GM12878 (cell line): ENCODE measurements around the gene IGFBP2. TPM values are rescaled to one million over a fixed set of nuclear protein-coding genes. Genes with fewer than 3 reads are reported as not detected.

ENCODE experiments used
- ATAC-seq: fragments of 200-7000 bp; cut with Tn5 transposase; 3 replicates; pipeline ENCODE4 v1.9.1; 2020; ENCODE audit warnings: mild to moderate bottlenecking, moderate library complexity
- BruUV-seq: library from RNA; stranded (reverse); fragments of 400-500 nt; replicated peaks from 2 replicates; lab custom pipeline; 2021; lab: Mats Ljungman, UMichigan
- CTCF ChIA-PET: fragments of 300-600 bp; sonication (Branson Sonifier 250); formaldehyde crosslinking; extraction: SDS; loops from one replicate; lab custom pipeline; 2021; ENCODE audit warnings: inconsistent platforms; lab: Yijun Ruan, JAX
- POLR2A ChIA-PET: fragments of 350-600 bp; formaldehyde crosslinking; extraction: SDS; loops from one replicate; lab custom pipeline; 2021; ENCODE audit warnings: inconsistent platforms; lab: Charles Lee
- RAD21 ChIA-PET: fragments of 300-600 bp; sonication (Branson Sonifier 250); formaldehyde crosslinking; loops from one replicate; lab custom pipeline; 2023; ENCODE audit warnings: antibody characterized with exemption; ENCODE audit not compliant: unreplicated experiment; lab: Charles Lee
- SMC1A ChIA-PET: fragments of 300-600 bp; sonication (Branson Sonifier 250); formaldehyde crosslinking; loops from one replicate; lab custom pipeline; 2023; ENCODE audit not compliant: unreplicated experiment, uncharacterized antibody; lab: Charles Lee
- DNase-seq: peaks from one replicate; pipeline ENCODE4 v3.0.0-alpha.2; 2011; ENCODE audit warnings: low read depth, low spot score
- FAIRE-seq: peaks from 3 replicates; lab custom pipeline; 2011; peaks lifted over from hg19 to GRCh38; lab: Jason Lieb, UNC
- H2AFZ ChIP-seq: 2 replicates; pipeline ENCODE4 v1.6.0; 2011; ENCODE audit warnings: low read depth, low read length, control low read depth; ENCODE audit not compliant: control insufficient read depth
- H3K27ac ChIP-seq: 2 replicates; pipeline ENCODE4 v1.5.1; 2011; ENCODE audit warnings: control low read depth; ENCODE audit not compliant: control insufficient read depth, insufficient read depth
- H3K27me3 ChIP-seq, 2 experiments: replicated peaks in 1 of 2; 2 replicates each; pipeline versions ENCODE4 v1.6.0 to v1.6.1; 2011; ENCODE audit warnings: low read length in 1 of 2; ENCODE audit not compliant: control insufficient read depth in 2 of 2, insufficient read depth in 2 of 2
- H3K36me3 ChIP-seq, 2 experiments: 2 replicates each; pipeline ENCODE4 v1.5.1; 2011; ENCODE audit warnings: low read length in 1 of 2; ENCODE audit not compliant: control insufficient read depth in 2 of 2, insufficient read depth in 2 of 2
- H3K4me1 ChIP-seq: 2 replicates; pipeline ENCODE4 v1.6.1; 2011; ENCODE audit warnings: mild to moderate bottlenecking, low read length, moderate library complexity, mixed read lengths; ENCODE audit not compliant: control insufficient read depth, insufficient read depth
- H3K4me2 ChIP-seq: 2 replicates; pipeline ENCODE4 v1.6.0; 2011; ENCODE audit warnings: control low read depth; ENCODE audit not compliant: control insufficient read depth, insufficient read depth
- H3K4me3 ChIP-seq: fragments of 200-600 bp; sonication (generic); 2 replicates; pipeline ENCODE4 v1.5.1; 2016
- H3K79me2 ChIP-seq: 2 replicates; pipeline ENCODE4 v1.6.0; 2011; ENCODE audit warnings: low read length; ENCODE audit not compliant: control insufficient read depth, insufficient read depth
- H3K9ac ChIP-seq: 2 replicates; pipeline ENCODE4 v1.8.0; 2011; ENCODE audit warnings: low read length, control low read depth, mixed read lengths; ENCODE audit not compliant: control insufficient read depth, insufficient read depth
- H3K9me3 ChIP-seq: replicated peaks from 3 replicates; pipeline ENCODE4 v1.5.1; 2011; ENCODE audit warnings: mild to moderate bottlenecking, low read length; ENCODE audit not compliant: control insufficient read depth, insufficient read depth
- H4K20me1 ChIP-seq: 2 replicates; pipeline ENCODE4 v1.6.0; 2011; ENCODE audit not compliant: control insufficient read depth, insufficient read depth
- HDAC2 ChIP-seq: fragments of 200-600 bp; sonication (generic); IDR thresholded peaks from 2 replicates; pipeline ENCODE4 v1.6.1; 2017
- MTA3 ChIP-seq: IDR thresholded peaks from 2 replicates; pipeline ENCODE4 v1.6.1; 2012; ENCODE audit warnings: low read length, inconsistent platforms, borderline replicate concordance
- PKNOX1 ChIP-seq: fragments of 450-650 bp; IDR thresholded peaks from 2 replicates; pipeline ENCODE4 v1.6.1; 2016; ENCODE audit warnings: mild to moderate bottlenecking
- SMAD1 ChIP-seq: fragments of 450-650 bp; IDR thresholded peaks from 2 replicates; pipeline ENCODE4 v1.6.1; 2018; ENCODE audit warnings: mild to moderate bottlenecking, low read depth; ENCODE audit not compliant: partially characterized antibody
- SREBF1 ChIP-seq: IDR thresholded peaks from 2 replicates; pipeline ENCODE4 v1.6.1; 2012; ENCODE audit warnings: mild to moderate bottlenecking, low read length
- STAT3 ChIP-seq: IDR thresholded peaks from 2 replicates; pipeline ENCODE4 v1.6.1; 2011; ENCODE audit warnings: low read depth, low read length, improper control_type of control experiment
- SUZ12 ChIP-seq: fragments of 200-600 bp; sonication (generic); IDR thresholded peaks from one replicate; pipeline ENCODE4 v1.6.1; 2018; ENCODE audit warnings: antibody characterized with exemption, mild to moderate bottlenecking; ENCODE audit not compliant: unreplicated experiment
- ZZZ3 ChIP-seq: IDR thresholded peaks from 2 replicates; pipeline ENCODE4 v1.6.1; 2011; ENCODE audit warnings: low read depth; ENCODE audit not compliant: control insufficient read depth, insufficient read length
- WGBS: methylation state at CpG from one replicate; pipeline ENCODE4 v1.1.6; 2016; ENCODE audit warnings: low lambda C conversion rate; ENCODE audit not compliant: insufficient replicate concordance, insufficient coverage; ENCODE audit errors: missing lambda C conversion rate; 5-methylcytosine and 5-hydroxymethylcytosine counted together
- in situ Hi-C: fragments of 300-500 bp; cut with MboI; formaldehyde crosslinking; loops from 9 replicates; pipeline ENCODE4 v1.14.3; 2018; ENCODE audit warnings: mixed read lengths
- intact Hi-C: fragments of 100-400 bp; cut with micrococcal nuclease; formaldehyde crosslinking; loops from one replicate; pipeline ENCODE4 v1.14.2; 2022; ENCODE audit not compliant: unreplicated experiment
- polyA plus RNA-seq, 11 experiments: library from polyadenylated mRNA; depleted of rRNA in 4 of 11; unstranded in 6 of 11; stranded (reverse) in 5 of 11; fragments of >200 nt; fragmentation: Nextera tagmentation in 4 of 11; fragmentation: Illumina TruSeq in 1 of 11; extraction: Ambion mirVana in 4 of 11; extraction: Trizol in 1 of 11; gene quantifications; 1 replicate in 1 of 11; 2 replicates in 10 of 11; pipeline versions ENCODE4 v1.2.1 to v1.2.3, GENCODE V29; 2011 to 2016; ENCODE audit warnings: inconsistent platforms in 2 of 11, missing spikeins in 2 of 11, low read depth in 1 of 11
- total RNA-seq, 4 experiments: library from RNA; depleted of rRNA in 3 of 4; stranded (reverse); fragments of >200 nt in 3 of 4; fragmentation: Illumina TruSeq in 1 of 4; extraction: Trizol in 1 of 4; gene quantifications; 2 replicates each; pipeline versions ENCODE4 v1.2.1 to v1.2.3, GENCODE V29; 2013 to 2021
- TF ChIP-seq, protein P1 (sequence below), 3 experiments: IDR thresholded peaks in 2 of 3; conservative IDR thresholded peaks in 1 of 3; 2 replicates each; pipeline ENCODE4 v1.5.1; 2011; ENCODE audit warnings: low read depth in 3 of 3, low read length in 3 of 3, mild to moderate bottlenecking in 3 of 3, control low read depth in 2 of 3, moderate library complexity in 2 of 3, inconsistent platforms in 1 of 3, mixed read lengths in 1 of 3; ENCODE audit not compliant: control insufficient read depth in 2 of 3, insufficient read depth in 1 of 3; ENCODE audit errors: extremely low read depth in 1 of 3

Gene IGFBP2
- total and polyA plus RNA-seq, 10 of the 15 experiments (the other 5 are each of a cell fraction or from before 2014, with no cell fraction given): 0.11 to 1.5 (median 0.38) TPM; not detected in 5

- Histone ChIP-seq H4K20me1 (no peaks in the 10 kb centered on the region), H2AFZ (no peak overlapping the region), H3K4me1 (no peaks in the 10 kb centered on the region), H3K27me3 (peaks cover 12 to 16% of the 10 kb centered on the region in 2 experiments), H3K79me2 (no peaks in the 10 kb centered on the region), H3K27ac (no peak overlapping the region)
- DNase-seq: no peak
- no peak for ATAC-seq
- TF ChIP-seq, protein P1, sequence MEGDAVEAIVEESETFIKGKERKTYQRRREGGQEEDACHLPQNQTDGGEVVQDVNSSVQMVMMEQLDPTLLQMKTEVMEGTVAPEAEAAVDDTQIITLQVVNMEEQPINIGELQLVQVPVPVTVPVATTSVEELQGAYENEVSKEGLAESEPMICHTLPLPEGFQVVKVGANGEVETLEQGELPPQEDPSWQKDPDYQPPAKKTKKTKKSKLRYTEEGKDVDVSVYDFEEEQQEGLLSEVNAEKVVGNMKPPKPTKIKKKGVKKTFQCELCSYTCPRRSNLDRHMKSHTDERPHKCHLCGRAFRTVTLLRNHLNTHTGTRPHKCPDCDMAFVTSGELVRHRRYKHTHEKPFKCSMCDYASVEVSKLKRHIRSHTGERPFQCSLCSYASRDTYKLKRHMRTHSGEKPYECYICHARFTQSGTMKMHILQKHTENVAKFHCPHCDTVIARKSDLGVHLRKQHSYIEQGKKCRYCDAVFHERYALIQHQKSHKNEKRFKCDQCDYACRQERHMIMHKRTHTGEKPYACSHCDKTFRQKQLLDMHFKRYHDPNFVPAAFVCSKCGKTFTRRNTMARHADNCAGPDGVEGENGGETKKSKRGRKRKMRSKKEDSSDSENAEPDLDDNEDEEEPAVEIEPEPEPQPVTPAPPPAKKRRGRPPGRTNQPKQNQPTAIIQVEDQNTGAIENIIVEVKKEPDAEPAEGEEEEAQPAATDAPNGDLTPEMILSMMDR (IDR thresholded peaks at IDR 0.05 in 2 of 3, conservative IDR thresholded peaks at IDR 0.05 in 1 of 3; ENCODE audit: control insufficient read depth in 2 of 3, extremely low read depth in 1 of 3, insufficient read depth in 1 of 3, low read depth in 3 of 3, low read length in 3 of 3): no peak
- TF ChIP-seq SUZ12: peak; percentile 56
- TF ChIP-seq, all 136 proteins: peak for 1
- ChIA-PET CTCF (no interaction called here), SMC1A (no interaction called here), RAD21 (no interaction called here), POLR2A (no interaction called here)
- 4% methylated on average over 9 of the region's 10 CpGs for WGBS
- Histone ChIP-seq H3K9ac (no peak overlapping the region), H3K4me3 (no peak overlapping the region), H3K36me3 (no peaks in the 10 kb centered on the region), H3K4me2 (no peak overlapping the region), H3K9me3 (no peaks in the 10 kb centered on the region)
- intact Hi-C loops (loop anchor here (10.0 kb wide), 1 partner anchor 530 kb away; no protein-coding TSS in a partner anchor), in situ Hi-C loops (no loop called here)
- BruUV-seq: no TSS peak
- FAIRE-seq: no peak
Measured at GRCh38 chr2:216694826-216695217, 61.6 kb downstream of the IGFBP2 start.

DNA sequence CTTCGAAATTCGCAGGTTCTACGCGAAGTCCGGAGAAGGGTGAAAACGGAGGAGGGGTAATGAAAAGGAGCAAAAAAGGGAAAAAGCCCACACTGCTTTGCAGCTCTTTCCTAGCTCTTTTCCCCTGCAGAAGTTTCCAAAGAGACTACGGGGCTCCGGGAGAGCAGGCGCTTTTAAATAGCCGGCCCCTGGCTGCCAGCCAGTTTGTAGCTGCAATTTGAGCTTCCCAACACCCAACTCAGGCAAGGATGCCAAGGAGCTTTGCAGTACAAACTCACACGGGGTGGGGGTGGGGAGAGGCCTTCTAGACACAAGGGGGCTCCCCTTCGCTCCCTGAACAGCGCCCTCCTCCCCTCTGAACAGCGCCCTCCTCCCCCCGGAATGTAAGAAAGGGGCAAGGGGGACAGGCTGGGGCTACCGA is 62.2 kb downstream of the IGFBP2 start, which contains the start of gene IGFBP5:
TSS of gene IGFBP5 (minus strand) at position 149 of the 421 bp plus-strand sequence. CDS start 774 bp downstream, outside the sequence.
- intact Hi-C loops (loop anchor here (10.0 kb wide), 1 partner anchor 529 kb away; no protein-coding TSS in a partner anchor), in situ Hi-C loops (no loop called here)
- 57% methylated on average over 13 of the region's 16 CpGs for WGBS
- ATAC-seq: no peak
- BruUV-seq: no TSS peak
- SMC1A ChIA-PET: no interaction called here
- Histone ChIP-seq H3K9ac (no peak within 1 kb of the TSS), H3K4me1 (no peaks in the 10 kb centered on the region), H4K20me1 (no peaks in the 10 kb centered on the region), H3K36me3 (no peaks in the 10 kb centered on the region), H2AFZ (no peak within 1 kb of the TSS), H3K9me3 (no peaks in the 10 kb centered on the region), H3K27me3 (peaks cover 12 to 20% of the 10 kb centered on the region in 2 experiments), H3K79me2 (no peaks in the 10 kb centered on the region), H3K27ac (no peak within 1 kb of the TSS), H3K4me2 (no peak within 1 kb of the TSS), H3K4me3 (no peak within 1 kb of the TSS)
- POLR2A ChIA-PET: no interaction called here
- RAD21 ChIA-PET: no interaction called here
- FAIRE-seq: no peak
- CTCF ChIA-PET: interaction anchor here (1.3 kb wide), 1 partner anchor 9 kb away, joined by 3 read pairs; no protein-coding TSS in a partner anchor
- DNase-seq: no peak
- TF ChIP-seq STAT3 (no peak), PKNOX1 (no peak), SMAD1 (no peak), HDAC2 (no peak), SREBF1 (no peak), ZZZ3 (no peak), MTA3 (no peak)
- TF ChIP-seq, protein P1 (IDR thresholded peaks at IDR 0.05 in 2 of 3, conservative IDR thresholded peaks at IDR 0.05 in 1 of 3; ENCODE audit: control insufficient read depth in 2 of 3, extremely low read depth in 1 of 3, insufficient read depth in 1 of 3, low read depth in 3 of 3, low read length in 3 of 3): no peak
